PC-9 (cell line): ENCODE results near the gene TYK2. TPM values are rescaled to one million over a fixed set of nuclear protein-coding genes. Genes with fewer than 3 reads are reported as not detected.

Source experiments
- BruUV-seq: library from RNA; stranded (reverse); fragments of 400-500 nt; replicated peaks from 2 replicates; lab custom pipeline; 2021; lab: Mats Ljungman, UMichigan
- CTCF ChIA-PET: fragments of 300-600 bp; sonication (Branson Sonifier 250); formaldehyde crosslinking; loops from one replicate; lab custom pipeline; 2022; ENCODE audit warnings: antibody characterized with exemption; lab: Charles Lee
- POLR2A ChIA-PET: fragments of 300-600 bp; sonication (Branson Sonifier 250); formaldehyde crosslinking; loops from one replicate; lab custom pipeline; 2022; ENCODE audit warnings: antibody characterized with exemption; ENCODE audit not compliant: unreplicated experiment; lab: Charles Lee
- DNase-seq, 2 experiments: peaks; one replicate each; pipeline versions ENCODE4 v3.0.0 to v3.0.0-alpha.2; 2015 to 2022; ENCODE audit warnings: mixed read lengths in 1 of 2
- H2AFZ ChIP-seq: fragments of 200-600 bp; sonication (generic); 2 replicates; pipeline ENCODE4 v1.8.1; 2017; ENCODE audit warnings: antibody characterized with exemption
- H3F3A ChIP-seq: fragments of 200-600 bp; sonication (generic); 2 replicates; pipeline ENCODE4 v1.8.1; 2017; ENCODE audit warnings: antibody characterized with exemption, mild to moderate bottlenecking, low read depth; ENCODE audit not compliant: insufficient read depth
- H3K27ac ChIP-seq: fragments of 200-600 bp; sonication (generic); 2 replicates; pipeline ENCODE4 v1.6.1; 2016; ENCODE audit warnings: mixed run types
- H3K27me3 ChIP-seq: fragments of 200-600 bp; sonication (generic); 2 replicates; pipeline ENCODE4 v1.6.1; 2016; ENCODE audit warnings: low read depth, mixed run types; ENCODE audit not compliant: insufficient read depth
- H3K36me3 ChIP-seq: fragments of 200-600 bp; sonication (generic); 2 replicates; pipeline ENCODE4 v1.6.1; 2016; ENCODE audit warnings: low read depth, mixed run types
- H3K4me1 ChIP-seq: fragments of 200-600 bp; sonication (generic); replicated peaks from 2 replicates; pipeline ENCODE4 v1.6.1; 2016; ENCODE audit warnings: mixed run types; ENCODE audit not compliant: insufficient read depth
- H3K4me2 ChIP-seq: fragments of 200-600 bp; sonication (generic); 2 replicates; pipeline ENCODE4 v1.6.1; 2017; ENCODE audit warnings: mixed run types
- H3K4me3 ChIP-seq: fragments of 200-600 bp; sonication (generic); 2 replicates; pipeline ENCODE4 v1.6.1; 2016; ENCODE audit warnings: mixed run types
- H3K79me2 ChIP-seq: fragments of 200-600 bp; sonication (generic); 2 replicates; pipeline ENCODE4 v1.6.1; 2017; ENCODE audit warnings: low read depth, mixed run types
- H3K9me2 ChIP-seq: fragments of 200-600 bp; sonication (generic); 2 replicates; pipeline ENCODE4 v1.8.1; 2017; ENCODE audit warnings: mild to moderate bottlenecking; ENCODE audit not compliant: insufficient read depth
- H3K9me3 ChIP-seq: fragments of 200-600 bp; sonication (generic); 2 replicates; pipeline ENCODE4 v1.8.1; 2016; ENCODE audit warnings: low read depth; ENCODE audit not compliant: insufficient read depth
- H4K20me1 ChIP-seq: fragments of 200-600 bp; sonication (generic); 2 replicates; pipeline ENCODE4 v1.8.1; 2017; ENCODE audit not compliant: insufficient read depth
- EZH2 ChIP-seq: fragments of 200-600 bp; sonication (generic); IDR thresholded peaks from 2 replicates; pipeline ENCODE4 v1.8.0; 2017; ENCODE audit warnings: antibody characterized with exemption, low read depth
- intact Hi-C: fragments of 100-400 bp; cut with micrococcal nuclease; formaldehyde crosslinking; loops from one replicate; pipeline ENCODE4 v1.10.0; 2022; ENCODE audit not compliant: unreplicated experiment
- total RNA-seq: library from RNA; stranded (reverse); gene quantifications from 2 replicates; pipeline ENCODE4 v1.2.3, GENCODE V29; 2021
- TF ChIP-seq, protein P1 (sequence below): fragments of 200-600 bp; sonication (generic); conservative IDR thresholded peaks from 2 replicates; pipeline ENCODE4 v1.6.1; 2017; ENCODE audit warnings: mixed run types, antibody characterized with exemption, mild to moderate bottlenecking, moderate library complexity

TYK2 gene
- total RNA-seq, 1 experiment from 2014 or later, result 102 TPM

DNA sequence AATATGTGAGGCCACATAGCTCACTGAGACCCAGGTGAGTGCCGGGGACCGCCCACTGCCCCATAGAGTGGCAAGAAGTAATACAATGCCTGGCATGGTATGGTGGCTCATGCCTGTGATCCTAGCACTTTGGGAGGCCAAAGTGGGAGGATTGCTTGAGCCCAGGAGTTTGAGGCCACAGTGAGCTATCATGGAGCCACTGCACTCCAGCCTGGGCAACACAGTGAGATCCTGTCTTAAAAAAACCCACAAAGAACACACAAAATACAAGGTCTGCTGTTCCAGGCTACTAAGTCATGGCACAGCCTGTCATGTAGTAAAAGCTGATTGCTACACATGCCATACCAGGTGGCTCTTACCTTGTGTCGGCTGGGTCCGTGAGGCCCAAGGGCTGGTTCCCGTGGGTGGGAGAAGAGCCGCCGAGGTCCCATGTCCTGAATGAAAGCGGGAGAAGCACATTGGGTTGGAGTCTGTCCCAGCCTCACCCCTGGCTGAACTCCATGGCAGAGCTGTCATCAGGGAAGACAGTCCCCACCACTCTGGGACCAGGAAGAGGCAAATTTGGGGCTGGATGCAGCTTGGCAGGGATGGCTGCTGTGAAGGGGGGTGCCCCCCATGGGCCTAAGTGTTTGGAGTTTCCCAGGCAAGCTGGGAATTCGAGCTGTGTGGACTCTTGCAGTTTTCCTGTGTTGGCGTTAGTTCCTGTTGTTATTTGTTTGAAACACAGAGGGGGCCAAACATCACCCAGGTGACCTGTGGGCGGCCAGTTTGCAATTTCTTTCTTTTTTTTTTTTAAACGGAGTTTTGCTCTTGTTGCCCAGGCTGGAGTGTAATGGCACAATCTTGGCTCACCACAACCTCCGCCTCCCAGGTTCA is 61.3 kb downstream of the TYK2 start:
- intact Hi-C loops, result no loop called here
- H3K36me3 ChIP-seq, result 0 out of 2 replicates have a peak, but pooled peaks cover 3% of the 10 kb centered on the region
- no peak overlapping the region for H3K4me3 ChIP-seq
- CTCF ChIA-PET, result interaction anchor here (0.5 kb wide), 1 partner anchor 146 kb away, joined by 3 read pairs; no protein-coding TSS in a partner anchor
- no peak overlapping the region for H3K27ac ChIP-seq
- H3K79me2 ChIP-seq, result peaks cover 10% of the 10 kb centered on the region; the same call in 1 of the 2 replicates
- BruUV-seq, result no TSS peak
- H3K9me3 ChIP-seq, result no peaks in the 10 kb centered on the region
- no peaks in the 10 kb centered on the region for H3K27me3 ChIP-seq
- DNase-seq, result no peak
- TF ChIP-seq, protein P1, sequence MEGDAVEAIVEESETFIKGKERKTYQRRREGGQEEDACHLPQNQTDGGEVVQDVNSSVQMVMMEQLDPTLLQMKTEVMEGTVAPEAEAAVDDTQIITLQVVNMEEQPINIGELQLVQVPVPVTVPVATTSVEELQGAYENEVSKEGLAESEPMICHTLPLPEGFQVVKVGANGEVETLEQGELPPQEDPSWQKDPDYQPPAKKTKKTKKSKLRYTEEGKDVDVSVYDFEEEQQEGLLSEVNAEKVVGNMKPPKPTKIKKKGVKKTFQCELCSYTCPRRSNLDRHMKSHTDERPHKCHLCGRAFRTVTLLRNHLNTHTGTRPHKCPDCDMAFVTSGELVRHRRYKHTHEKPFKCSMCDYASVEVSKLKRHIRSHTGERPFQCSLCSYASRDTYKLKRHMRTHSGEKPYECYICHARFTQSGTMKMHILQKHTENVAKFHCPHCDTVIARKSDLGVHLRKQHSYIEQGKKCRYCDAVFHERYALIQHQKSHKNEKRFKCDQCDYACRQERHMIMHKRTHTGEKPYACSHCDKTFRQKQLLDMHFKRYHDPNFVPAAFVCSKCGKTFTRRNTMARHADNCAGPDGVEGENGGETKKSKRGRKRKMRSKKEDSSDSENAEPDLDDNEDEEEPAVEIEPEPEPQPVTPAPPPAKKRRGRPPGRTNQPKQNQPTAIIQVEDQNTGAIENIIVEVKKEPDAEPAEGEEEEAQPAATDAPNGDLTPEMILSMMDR, result no peak
- no peak for TF ChIP-seq EZH2
- H3K4me1 ChIP-seq, result peaks cover 14% of the 10 kb centered on the region
- H3K9me2 ChIP-seq, result no peaks in the 10 kb centered on the region
- peaks cover 52% of the 10 kb centered on the region for H3F3A ChIP-seq
- H4K20me1 ChIP-seq, result peaks cover 7% of the 10 kb centered on the region
- H2AFZ ChIP-seq, result no peak overlapping the region
- POLR2A ChIA-PET, result interaction anchor here (0.6 kb wide), 1 partner anchor 15 kb away, joined by 3 read pairs; no protein-coding TSS in a partner anchor
- H3K4me2 ChIP-seq, result no peak overlapping the region

DNA sequence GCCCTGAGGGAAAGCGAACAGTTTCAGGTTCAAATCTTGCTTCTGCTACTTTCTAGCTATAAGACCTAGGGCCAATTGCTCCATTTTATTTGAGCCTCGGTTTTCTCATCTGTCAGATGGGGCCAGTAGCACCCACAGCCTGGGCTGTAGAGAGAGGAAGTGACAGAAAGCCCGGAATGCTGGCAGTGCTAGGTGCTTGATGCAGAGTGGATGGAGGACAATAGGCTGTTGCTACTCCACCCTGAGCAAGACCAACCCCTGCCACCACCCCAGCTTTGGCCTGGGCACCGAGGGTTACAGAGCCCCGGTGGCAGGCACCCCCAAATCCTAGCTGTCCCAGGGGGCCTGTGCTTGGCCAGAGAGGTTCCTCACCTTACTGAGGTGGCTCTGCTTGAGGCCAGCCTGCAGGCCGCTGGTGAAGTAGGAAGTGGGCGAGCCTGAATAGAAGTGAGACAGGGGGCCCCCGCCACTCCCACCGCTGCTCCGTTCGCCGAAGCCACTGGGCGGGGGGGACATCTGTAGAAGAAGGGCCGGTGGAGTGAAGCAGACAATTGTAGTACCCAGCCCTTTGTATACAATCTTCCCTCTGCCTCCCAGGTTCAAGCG is 62.4 kb downstream of the TYK2 start:
- Histone ChIP-seq H4K20me1 (no peaks in the 10 kb centered on the region), H3F3A (peaks cover 56% of the 10 kb centered on the region), H3K27me3 (no peaks in the 10 kb centered on the region), H3K4me2 (no peak overlapping the region), H3K79me2 (peaks cover 11% of the 10 kb centered on the region; the same call in 1 of the 2 replicates), H3K9me3 (no peaks in the 10 kb centered on the region), H3K36me3 (0 out of 2 replicates have a peak, but pooled peaks cover 3% of the 10 kb centered on the region), H3K27ac (no peak overlapping the region), H2AFZ (no peak overlapping the region), H3K4me3 (no peak overlapping the region), H3K4me1 (peaks cover 14% of the 10 kb centered on the region), H3K9me2 (no peaks in the 10 kb centered on the region)
- no peak for DNase-seq
- intact Hi-C loops, result no loop called here
- no peak for TF ChIP-seq EZH2
- TF ChIP-seq, protein P1, result no peak
- BruUV-seq, result no TSS peak
- ChIA-PET CTCF (no interaction called here), POLR2A (no interaction called here)

DNA sequence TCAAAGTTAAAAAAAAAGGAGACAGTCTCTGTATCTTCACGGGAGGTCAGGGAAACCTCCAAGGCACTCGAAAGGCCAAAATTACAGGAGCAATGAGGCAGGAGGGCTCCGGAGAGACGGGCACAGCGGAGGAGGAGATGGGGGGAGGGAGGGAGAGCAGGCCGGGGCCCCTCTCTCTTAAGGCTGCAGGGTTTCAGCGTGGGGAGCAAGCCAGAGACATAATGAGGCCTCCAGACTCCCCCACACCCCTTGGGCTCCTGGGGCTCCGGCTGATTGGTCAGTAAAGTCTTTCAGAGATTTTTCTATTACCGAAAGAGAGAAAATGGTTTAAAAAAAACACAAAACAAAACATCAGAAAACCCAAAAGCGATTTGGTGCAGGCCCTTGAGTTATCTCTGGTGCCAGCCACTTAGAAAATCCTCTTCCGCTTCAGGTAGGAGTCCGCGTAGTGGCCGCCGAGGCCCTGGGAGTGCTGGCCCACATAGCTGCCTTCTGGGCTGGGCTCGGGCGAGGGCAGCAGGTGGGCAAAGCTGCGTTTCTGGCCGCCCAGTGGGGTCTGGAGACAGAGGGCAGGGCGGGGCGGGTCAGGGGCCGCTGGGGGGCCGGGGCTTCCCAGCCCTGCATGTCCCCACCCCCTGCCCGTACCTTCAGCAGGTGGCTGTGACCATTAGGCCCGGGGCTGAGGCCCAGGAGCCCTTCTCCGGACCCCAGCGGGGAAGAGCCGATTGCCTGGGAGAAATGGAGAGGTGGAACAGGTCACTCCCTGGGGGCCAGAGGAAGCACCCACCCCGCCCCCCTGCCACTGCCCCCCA is 63.1 kb downstream of the TYK2 start:
- peaks cover 14% of the 10 kb centered on the region for H3K4me1 ChIP-seq
- BruUV-seq, result no TSS peak
- no peak overlapping the region for H3K4me3 ChIP-seq
- no peaks in the 10 kb centered on the region for H4K20me1 ChIP-seq
- TF ChIP-seq EZH2, result no peak
- TF ChIP-seq, protein P1, result no peak
- no peaks in the 10 kb centered on the region for H3K27me3 ChIP-seq
- DNase-seq, result no peak
- no peaks in the 10 kb centered on the region for H3K9me3 ChIP-seq
- ChIA-PET POLR2A (no interaction called here), CTCF (no interaction called here)
- H3K27ac ChIP-seq, result no peak overlapping the region
- peaks cover 11% of the 10 kb centered on the region; the same call in 1 of the 2 replicates for H3K79me2 ChIP-seq
- intact Hi-C loops, result no loop called here
- H3F3A ChIP-seq, result peaks cover 58% of the 10 kb centered on the region
- H3K9me2 ChIP-seq, result no peaks in the 10 kb centered on the region
- H3K4me2 ChIP-seq, result no peak overlapping the region
- no peak overlapping the region for H2AFZ ChIP-seq
- 0 out of 2 replicates have a peak, but pooled peaks cover 3% of the 10 kb centered on the region for H3K36me3 ChIP-seq
